ENCODE data around the gene CLDN7.

CLDN7 gene

GRCh38 chr17:7241090-7241733 is 21.1 kb downstream of the CLDN7 start:
- in situ Hi-C loops (cut with HindIII; ENCODE audit: low sequenced_read_pairs), result no loop called here
- TF ChIP-seq CTCF (IDR thresholded peaks at IDR 0.05; ENCODE audit: low read depth, low read length), result no peak
- peak overlapping the region; percentile 96 for H3K4me3 ChIP-seq (ENCODE audit: low read depth, low read length)
- DNase-seq (ENCODE audit: low read depth, low spot score), result no peak

GRCh38 chr17:7240375-7240774 is 21.9 kb downstream of the CLDN7 start:
- peak overlapping the region; percentile 12 for H3K4me3 ChIP-seq (ENCODE audit: low read depth, low read length)
- TF ChIP-seq CTCF (IDR thresholded peaks at IDR 0.05; ENCODE audit: low read depth, low read length), result no peak
- in situ Hi-C loops (cut with HindIII; ENCODE audit: low sequenced_read_pairs), result no loop called here
- DNase-seq (ENCODE audit: low read depth, low spot score), result no peak

- in situ Hi-C loops (cut with HindIII; ENCODE audit: low sequenced_read_pairs), result no loop called here
- peak within 1 kb of the TSS; percentile 98 for H3K4me3 ChIP-seq (ENCODE audit: low read depth, low read length)
- TF ChIP-seq CTCF (IDR thresholded peaks at IDR 0.05; ENCODE audit: low read depth, low read length), result no peak
- peak; percentile 100 for DNase-seq (ENCODE audit: low read depth, low spot score)
Observed at GRCh38 chr17:7239091-7240027, 22.9 kb downstream of the CLDN7 start, which contains the start of gene PHF23. Gene PHF23 (minus strand): TSS chr17:7239457. CDS start chr17:7239279, 178 bp downstream.

GRCh38 chr17:7238420-7239090 is 23.7 kb downstream of the CLDN7 start:
- no peak for TF ChIP-seq CTCF (IDR thresholded peaks at IDR 0.05; ENCODE audit: low read depth, low read length)
- H3K4me3 ChIP-seq (ENCODE audit: low read depth, low read length), result peak overlapping the region; percentile 98
- no peak for DNase-seq (ENCODE audit: low read depth, low spot score)
- in situ Hi-C loops (cut with HindIII; ENCODE audit: low sequenced_read_pairs), result no loop called here

GRCh38 chr17:7237761-7238419 is 24.4 kb downstream of the CLDN7 start:
- in situ Hi-C loops (cut with HindIII; ENCODE audit: low sequenced_read_pairs), result no loop called here
- peak overlapping the region; percentile 98 for H3K4me3 ChIP-seq (ENCODE audit: low read depth, low read length)
- no peak for TF ChIP-seq CTCF (IDR thresholded peaks at IDR 0.05; ENCODE audit: low read depth, low read length)
- peak; percentile 66 for DNase-seq (ENCODE audit: low read depth, low spot score)

- in situ Hi-C loops (cut with HindIII; ENCODE audit: low sequenced_read_pairs), result no loop called here
- peak overlapping the region; percentile 98 for H3K4me3 ChIP-seq (ENCODE audit: low read depth, low read length)
- DNase-seq (ENCODE audit: low read depth, low spot score), result no peak
- no peak for TF ChIP-seq CTCF (IDR thresholded peaks at IDR 0.05; ENCODE audit: low read depth, low read length)
Observed at GRCh38 chr17:7237266-7237760, 25.0 kb downstream of the CLDN7 start.
